ENCODE measurements around the gene RCN1. TPM values are rescaled to one million over a fixed set of nuclear protein-coding genes. Genes with fewer than 3 reads are reported as not detected.

Gene RCN1
- total RNA-seq, 1 experiment from 2014 or later = 99.8 TPM

- no peaks in the 10 kb centered on the region for H4K20me1 ChIP-seq (ENCODE audit: insufficient read depth)
- no peaks in the 10 kb centered on the region for H3K36me3 ChIP-seq (ENCODE audit: control insufficient read depth in 1 of 2, insufficient read depth in 2 of 2, low read length in 2 of 2)
- no peaks in the 10 kb centered on the region for H3K9me3 ChIP-seq (ENCODE audit: control insufficient read depth in 1 of 2, insufficient read depth in 1 of 2, low read depth in 1 of 2, low read length in 2 of 2)
- intact Hi-C loops (cut with micrococcal nuclease) = no loop called here
- H2AFZ ChIP-seq (ENCODE audit: low read depth, low read length, poor library complexity, severe bottlenecking) = no peak overlapping the region
- BruUV-seq (replicated peaks) = no TSS peak
- 0 out of 4 replicates have a peak, but pooled peaks cover 0 to 2% of the 10 kb centered on the region in 2 experiments for H3K4me1 ChIP-seq (ENCODE audit: control insufficient read depth in 1 of 2, insufficient read depth in 2 of 2, low read length in 2 of 2)
- TF ChIP-seq EGR1 (IDR thresholded peaks at IDR 0.05; ENCODE audit: low read depth) (no peak), EZH2 (IDR thresholded peaks at IDR 0.05) (no peak), YY1 (IDR thresholded peaks at IDR 0.05; ENCODE audit: extremely low read depth, insufficient replicate concordance, low read depth, low read length) (no peak), JUND (IDR thresholded peaks at IDR 0.05) (no peak), ZNF274 (IDR thresholded peaks at IDR 0.05; ENCODE audit: low read depth, low read length) (no peak), CEBPB (IDR thresholded peaks at IDR 0.05; ENCODE audit: low read depth) (no peak), POLR2A (IDR thresholded peaks at IDR 0.05; ENCODE audit: borderline replicate concordance, extremely low read depth, insufficient read depth, insufficient read length) (no peak), FOSL1 (IDR thresholded peaks at IDR 0.05; ENCODE audit: low read depth) (no peak), CBX3 (IDR thresholded peaks at IDR 0.05; ENCODE audit: low read depth) (no peak), EZH2phosphoT487 (IDR thresholded peaks at IDR 0.05; ENCODE audit: borderline replicate concordance) (no peak), ELF1 (IDR thresholded peaks at IDR 0.05; ENCODE audit: borderline replicate concordance, low read depth) (no peak), ZFX (IDR thresholded peaks at IDR 0.05) (no peak), TCF7L2 (IDR thresholded peaks at IDR 0.05; ENCODE audit: borderline replicate concordance, extremely low read depth, insufficient read depth, insufficient read length) (no peak), CTCF (IDR thresholded peaks at IDR 0.05 in 2 of 3, conservative IDR thresholded peaks at IDR 0.05 in 1 of 3; ENCODE audit: borderline replicate concordance in 1 of 3, insufficient read depth in 1 of 3, low read depth in 2 of 3, low read length in 2 of 3) (no peak), MAX (IDR thresholded peaks at IDR 0.05) (no peak), REST (IDR thresholded peaks at IDR 0.05; ENCODE audit: low read depth) (no peak), ATF3 (IDR thresholded peaks at IDR 0.05) (no peak), SP1 (IDR thresholded peaks at IDR 0.05; ENCODE audit: low read depth) (no peak), SIN3A (IDR thresholded peaks at IDR 0.05; ENCODE audit: low read depth) (no peak), RAD21 (IDR thresholded peaks at IDR 0.05; ENCODE audit: low read depth) (no peak)
- no peaks in the 10 kb centered on the region for H3K27me3 ChIP-seq (ENCODE audit: insufficient read depth, low read length)
- DNase-seq (ENCODE audit: low read depth, low spot score) (no peak), ATAC-seq (no peak)
- ChIA-PET CTCF (no interaction called here), RAD21 (ENCODE audit: low non-redundant PET in 1 of 2, low total read pairs in 2 of 2, uncharacterized antibody in 2 of 2, unreplicated experiment in 2 of 2) (no interaction called here), POLR2A (no interaction called here)
- H3K27ac ChIP-seq (ENCODE audit: low read depth, low read length) = no peak overlapping the region
- H3K4me2 ChIP-seq (ENCODE audit: low read length) = no peak overlapping the region
- H3K9me2 ChIP-seq (ENCODE audit: insufficient read depth) = no peaks in the 10 kb centered on the region
- H3K4me3 ChIP-seq (replicated peaks in 1 of 2; ENCODE audit: low read depth in 1 of 2, low read length in 2 of 2) = no peak overlapping the region
- no peaks in the 10 kb centered on the region for H3K79me2 ChIP-seq (ENCODE audit: insufficient read depth, low read length)
- no peak overlapping the region for H3K9ac ChIP-seq (ENCODE audit: low read length)
These were observed 58.9 kb downstream of the RCN1 start for GRCh38 chr11:32149748-32150147.
